ENCODE data around the gene CCDC33.

CCDC33 gene

GRCh38 chr15:74384881-74385643 lies 148.9 kb downstream of the CCDC33 start:
- DNase-seq: no peak

GRCh38 chr15:74385733-74386132 lies 149.6 kb downstream of the CCDC33 start:
- DNase-seq: no peak

Data from NCI-H345 (cell line).